H1 (cell line): ENCODE results near the gene PHACTR1. TPM values are rescaled to one million over a fixed set of nuclear protein-coding genes. Genes with fewer than 3 reads are reported as not detected.

Experiments used
- CTCF ChIA-PET: fragments of 300-600 bp; sonication (Branson Sonifier 250); formaldehyde crosslinking; loops from one replicate; lab custom pipeline; 2021; ENCODE audit not compliant: partially characterized antibody; lab: Charles Lee
- POLR2A ChIA-PET: fragments of 300-600 bp; sonication (Branson Sonifier 250); formaldehyde crosslinking; loops from one replicate; lab custom pipeline; 2021; ENCODE audit warnings: inconsistent platforms; ENCODE audit not compliant: partially characterized antibody; lab: Charles Lee
- DNase-seq, 2 experiments: peaks; one replicate each; pipeline versions ENCODE4 v3.0.0 to v3.0.0-alpha.2; 2010 to 2022; ENCODE audit warnings: low spot score in 2 of 2, low read depth in 1 of 2, mixed read lengths in 1 of 2
- FAIRE-seq: peaks from 2 replicates; lab custom pipeline; 2011; peaks lifted over from hg19 to GRCh38; lab: Jason Lieb, UNC
- H2AFZ ChIP-seq: 2 replicates; pipeline ENCODE4 v1.8.1; 2012; ENCODE audit warnings: low read length, inconsistent platforms
- H2AK5ac ChIP-seq: 2 replicates; pipeline ENCODE4 v1.6.1; 2013; ENCODE audit warnings: low read depth, low read length
- H2BK120ac ChIP-seq: replicated peaks from 2 replicates; pipeline ENCODE3; 2013; ENCODE audit warnings: low read depth, low read length, inconsistent platforms
- H2BK12ac ChIP-seq: 2 replicates; pipeline ENCODE4 v1.6.1; 2013; ENCODE audit warnings: low read depth, low read length
- H2BK15ac ChIP-seq: 2 replicates; pipeline ENCODE4 v1.6.1; 2013; ENCODE audit warnings: low read length
- H2BK20ac ChIP-seq: 2 replicates; pipeline ENCODE4 v1.6.1; 2013; ENCODE audit warnings: low read length
- H2BK5ac ChIP-seq: 2 replicates; pipeline ENCODE4 v1.6.1; 2013; ENCODE audit warnings: low read depth, low read length
- H3K14ac ChIP-seq: 2 replicates; pipeline ENCODE4 v1.6.1; 2013; ENCODE audit warnings: inconsistent platforms; ENCODE audit not compliant: insufficient read length
- H3K18ac ChIP-seq: 2 replicates; pipeline ENCODE4 v1.6.1; 2013; ENCODE audit warnings: low read length; ENCODE audit errors: extremely low read depth
- H3K23ac ChIP-seq: 2 replicates; pipeline ENCODE4 v1.6.1; 2013; ENCODE audit warnings: inconsistent platforms; ENCODE audit not compliant: insufficient read length
- H3K23me2 ChIP-seq: 2 replicates; pipeline ENCODE4 v1.6.1; 2013; ENCODE audit warnings: low read depth, low read length
- H3K27ac ChIP-seq: 2 replicates; pipeline ENCODE4 v1.6.1; 2011; ENCODE audit warnings: low read depth, low read length, inconsistent platforms
- H3K27me3 ChIP-seq, 4 experiments: replicated peaks in 1 of 4; 1 replicate in 1 of 4; 2 replicates in 3 of 4; pipeline versions ENCODE4 v1.6.1 to v1.8.1; 2011 to 2013; ENCODE audit warnings: low read length in 3 of 4, mild to moderate bottlenecking in 3 of 4, inconsistent platforms in 2 of 4, mixed read lengths in 2 of 4, moderate library complexity in 1 of 4; ENCODE audit not compliant: control insufficient read depth in 3 of 4, insufficient read depth in 3 of 4; ENCODE audit errors: extremely low read depth in 1 of 4
- H3K36me3 ChIP-seq, 4 experiments: 2 replicates each; pipeline versions ENCODE4 v1.6.1 to v1.8.1; 2011 to 2013; ENCODE audit warnings: mild to moderate bottlenecking in 4 of 4, low read length in 3 of 4, moderate library complexity in 2 of 4, control low read depth in 1 of 4, inconsistent platforms in 1 of 4; ENCODE audit not compliant: insufficient read depth in 4 of 4, control insufficient read depth in 2 of 4
- H3K4ac ChIP-seq: replicated peaks from 2 replicates; pipeline ENCODE3; 2013; ENCODE audit warnings: low read length, low read depth, mixed read lengths, inconsistent platforms; ENCODE audit not compliant: insufficient read length
- H3K4me1 ChIP-seq, 4 experiments: replicated peaks in 1 of 4; 1 replicate in 1 of 4; 2 replicates in 3 of 4; pipeline versions ENCODE4 v1.6.1 to v1.8.1; 2011 to 2013; ENCODE audit warnings: low read length in 3 of 4, inconsistent platforms in 2 of 4, mixed read lengths in 1 of 4; ENCODE audit not compliant: insufficient read depth in 4 of 4, control insufficient read depth in 3 of 4
- H3K4me2 ChIP-seq, 2 experiments: 2 replicates each; pipeline versions ENCODE4 v1.6.1 to v1.8.1; 2011 to 2013; ENCODE audit warnings: low read depth in 2 of 2, low read length in 2 of 2, control low read depth in 1 of 2, inconsistent platforms in 1 of 2, mild to moderate bottlenecking in 1 of 2; ENCODE audit not compliant: insufficient read depth in 1 of 2
- H3K4me3 ChIP-seq, 4 experiments: fragments of 200-600, 300-600 bp in 1 of 4; sonication (generic), shearing (Covaris generic), sonication (Bioruptor Twin) in 1 of 4; 2 replicates each; pipeline versions ENCODE4 v1.5.1 to v1.8.1; 2011 to 2016; ENCODE audit warnings: low read length in 4 of 4, low read depth in 3 of 4, control low read depth in 2 of 4, inconsistent platforms in 2 of 4, mild to moderate bottlenecking in 2 of 4, mixed read lengths in 1 of 4, moderate library complexity in 1 of 4; ENCODE audit not compliant: insufficient read depth in 2 of 4; ENCODE audit errors: extremely low read depth in 1 of 4
- H3K56ac ChIP-seq: replicated peaks from 2 replicates; pipeline ENCODE3; 2013; ENCODE audit warnings: low read depth, mild to moderate bottlenecking, mixed read lengths, low read length, inconsistent platforms; ENCODE audit not compliant: insufficient read length
- H3K79me1 ChIP-seq: 2 replicates; pipeline ENCODE4 v1.6.1; 2013; ENCODE audit warnings: low read depth, low read length, control low read depth
- H3K79me2 ChIP-seq, 2 experiments: 2 replicates each; pipeline versions ENCODE4 v1.6.1 to v1.8.1; 2012 to 2013; ENCODE audit warnings: low read length in 2 of 2, mild to moderate bottlenecking in 2 of 2, inconsistent platforms in 1 of 2; ENCODE audit not compliant: insufficient read depth in 2 of 2, control insufficient read depth in 1 of 2
- H3K9ac ChIP-seq, 4 experiments: replicated peaks in 1 of 4; 1 replicate in 1 of 4; 2 replicates in 3 of 4; pipeline versions ENCODE4 v1.6.1 to v1.8.1; 2011 to 2013; ENCODE audit warnings: low read depth in 3 of 4, low read length in 3 of 4, control low read depth in 2 of 4, mild to moderate bottlenecking in 2 of 4, moderate library complexity in 2 of 4, inconsistent platforms in 1 of 4; ENCODE audit errors: extremely low read depth in 1 of 4
- H3K9me3 ChIP-seq, 2 experiments: 2 replicates each; pipeline versions ENCODE4 v1.6.1 to v1.8.1; 2012 to 2013; ENCODE audit warnings: mild to moderate bottlenecking in 2 of 2, moderate library complexity in 2 of 2, control low read depth in 1 of 2, inconsistent platforms in 1 of 2, low read depth in 1 of 2, low read length in 1 of 2, mixed read lengths in 1 of 2; ENCODE audit not compliant: insufficient read depth in 2 of 2
- H4K20me1 ChIP-seq, 2 experiments: replicated peaks in 1 of 2; 2 replicates each; pipeline versions ENCODE3 to v1.8.1; 2011 to 2013; ENCODE audit warnings: inconsistent platforms in 2 of 2, low read length in 2 of 2, mild to moderate bottlenecking in 1 of 2; ENCODE audit not compliant: insufficient read depth in 2 of 2, control insufficient read depth in 1 of 2
- H4K5ac ChIP-seq: 2 replicates; pipeline ENCODE4 v1.6.1; 2013; ENCODE audit warnings: low read length, low read depth, mixed read lengths, inconsistent platforms; ENCODE audit not compliant: insufficient read length
- H4K8ac ChIP-seq: 2 replicates; pipeline ENCODE4 v1.8.0; 2013; ENCODE audit warnings: mild to moderate bottlenecking, moderate library complexity, low read length, inconsistent platforms; ENCODE audit not compliant: insufficient read depth; ENCODE audit errors: extremely low read depth
- H4K91ac ChIP-seq: replicated peaks from 2 replicates; pipeline ENCODE3; 2013; ENCODE audit warnings: low read length, mixed read lengths, inconsistent platforms; ENCODE audit not compliant: insufficient read length
- CTBP2 ChIP-seq: IDR thresholded peaks from 2 replicates; pipeline ENCODE4 v1.7.0; 2011; ENCODE audit warnings: borderline replicate concordance, mild to moderate bottlenecking, moderate library complexity, mixed read lengths, low read length; ENCODE audit not compliant: insufficient read depth, insufficient read length
- NANOG ChIP-seq: IDR thresholded peaks from 2 replicates; pipeline ENCODE4 v1.6.1; 2011; ENCODE audit warnings: low read length, low read depth, mild to moderate bottlenecking, inconsistent platforms; ENCODE audit not compliant: insufficient read depth, poor library complexity, severe bottlenecking
- POU5F1 ChIP-seq: IDR thresholded peaks from 2 replicates; pipeline ENCODE4 v1.6.1; 2011; ENCODE audit warnings: low read depth, mild to moderate bottlenecking, low read length, moderate library complexity
- RBBP5 ChIP-seq: IDR thresholded peaks from 2 replicates; pipeline ENCODE4 v1.7.1; 2012; ENCODE audit warnings: low read depth, mild to moderate bottlenecking, inconsistent platforms, low read length, moderate library complexity, borderline replicate concordance
- SIRT6 ChIP-seq: IDR thresholded peaks from one replicate; pipeline ENCODE4 v1.7.1; 2012; ENCODE audit warnings: low read length, inconsistent platforms
- SIX5 ChIP-seq: IDR thresholded peaks from 2 replicates; pipeline ENCODE4 v1.6.1; 2011; ENCODE audit warnings: mild to moderate bottlenecking, low read depth, low read length
- WGBS, 2 experiments: shearing (Covaris generic) in 1 of 2; methylation state at CpG; one replicate each; pipeline versions ENCODE4 v1.1.6 to v1.1.7; 2013 to 2015; ENCODE audit warnings: low lambda C conversion rate in 2 of 2, mixed read lengths in 2 of 2, inconsistent platforms in 1 of 2, low coverage in 1 of 2, missing lambda C conversion rate in 1 of 2; ENCODE audit not compliant: insufficient replicate concordance in 2 of 2, insufficient coverage in 1 of 2, insufficient read length in 1 of 2; ENCODE audit errors: extremely low coverage in 1 of 2, missing lambda C conversion rate in 1 of 2; 5-methylcytosine and 5-hydroxymethylcytosine counted together
- polyA plus RNA-seq, 7 experiments: library from polyadenylated mRNA; depleted of rRNA in 3 of 7; stranded (reverse) in 5 of 7; unstranded in 2 of 7; fragments of >200 nt in 5 of 7; fragments of 200-250 nt in 2 of 7; gene quantifications; 1 replicate in 5 of 7; 2 replicates in 1 of 7; 4 replicates in 1 of 7; pipeline versions ENCODE4 v1.2.1 to v1.2.3, GENCODE V29; 2011 to 2013; ENCODE audit warnings: missing spikeins in 2 of 7, mixed read lengths in 2 of 7
- total RNA-seq: library from RNA; stranded (reverse); fragmentation: NEBNext Ultra II Directional; extraction: Animal tissue kit (Norgen Biotek cat#: 25700); gene quantifications from 2 replicates; pipeline ENCODE4 v1.2.1, GENCODE V29; 2021

Gene PHACTR1
- total and polyA plus RNA-seq, 2 of the 8 experiments (the other 6 are each of a cell fraction or from before 2014, with no cell fraction given), result 3.9 to 17.1 TPM

GRCh38 chr6:13188306-13188705, 471.7 kb downstream of the PHACTR1 start:
- no peak overlapping the region for H3K56ac ChIP-seq
- no peak overlapping the region for H2BK15ac ChIP-seq
- H3K23me2 ChIP-seq, result peaks cover 3% of the 10 kb centered on the region; the same call in 1 of the 2 replicates
- no peak overlapping the region for H4K5ac ChIP-seq
- POLR2A ChIA-PET, result no interaction called here
- H3K23ac ChIP-seq, result no peak overlapping the region
- TF ChIP-seq CTBP2 (no peak), SIX5 (no peak), SIRT6 (no peak), RBBP5 (no peak), POU5F1 (no peak), NANOG (no peak)
- no peak overlapping the region for H2BK5ac ChIP-seq
- no peak overlapping the region for H3K4ac ChIP-seq
- no peak overlapping the region for H4K8ac ChIP-seq
- H3K9me3 ChIP-seq, result no peaks in the 10 kb centered on the region
- no peak overlapping the region for H2AK5ac ChIP-seq
- H3K79me2 ChIP-seq, result no peaks in the 10 kb centered on the region
- H4K20me1 ChIP-seq, result no peaks in the 10 kb centered on the region
- no peak overlapping the region for H2BK20ac ChIP-seq
- DNase-seq, result no peak
- H4K91ac ChIP-seq, result no peak overlapping the region
- no peak overlapping the region for H2BK120ac ChIP-seq
- no peaks in the 10 kb centered on the region for H3K36me3 ChIP-seq
- no peak overlapping the region for H2AFZ ChIP-seq
- H3K18ac ChIP-seq, result no peak overlapping the region
- H3K4me1 ChIP-seq, result peaks cover 2 to 9% (median 6%) of the 10 kb centered on the region in 4 experiments; a peak in 4 of 7 replicates
- H3K79me1 ChIP-seq, result no peaks in the 10 kb centered on the region; the same call in 1 of the 2 replicates
- no peak overlapping the region for H3K4me2 ChIP-seq
- H3K9ac ChIP-seq, result no peak overlapping the region
- H3K27ac ChIP-seq, result no peak overlapping the region
- no peak overlapping the region for H2BK12ac ChIP-seq
- H3K14ac ChIP-seq, result no peak overlapping the region
- CTCF ChIA-PET, result interaction anchor here (1.1 to 2.0 kb wide), 4 partner anchors 40 to 90 kb away, joined by 3 to 6 read pairs (median 4); no protein-coding TSS in a partner anchor
- H3K27me3 ChIP-seq, result no peaks in the 10 kb centered on the region
- FAIRE-seq, result no peak
- H3K4me3 ChIP-seq, result no peak overlapping the region
- 94% methylated on average over 3 of the region's 3 CpGs; no CpG with 5 or more reads in 1 of the 2 experiments for WGBS, 2 experiments
